ENCODE results near the gene SLC38A11.
"Not testable (repeated sequence)": the region's sequence is repeated elsewhere in the genome, so short reads cannot be mapped to it uniquely, and the experiment has no call there.

Gene SLC38A11

DNA sequence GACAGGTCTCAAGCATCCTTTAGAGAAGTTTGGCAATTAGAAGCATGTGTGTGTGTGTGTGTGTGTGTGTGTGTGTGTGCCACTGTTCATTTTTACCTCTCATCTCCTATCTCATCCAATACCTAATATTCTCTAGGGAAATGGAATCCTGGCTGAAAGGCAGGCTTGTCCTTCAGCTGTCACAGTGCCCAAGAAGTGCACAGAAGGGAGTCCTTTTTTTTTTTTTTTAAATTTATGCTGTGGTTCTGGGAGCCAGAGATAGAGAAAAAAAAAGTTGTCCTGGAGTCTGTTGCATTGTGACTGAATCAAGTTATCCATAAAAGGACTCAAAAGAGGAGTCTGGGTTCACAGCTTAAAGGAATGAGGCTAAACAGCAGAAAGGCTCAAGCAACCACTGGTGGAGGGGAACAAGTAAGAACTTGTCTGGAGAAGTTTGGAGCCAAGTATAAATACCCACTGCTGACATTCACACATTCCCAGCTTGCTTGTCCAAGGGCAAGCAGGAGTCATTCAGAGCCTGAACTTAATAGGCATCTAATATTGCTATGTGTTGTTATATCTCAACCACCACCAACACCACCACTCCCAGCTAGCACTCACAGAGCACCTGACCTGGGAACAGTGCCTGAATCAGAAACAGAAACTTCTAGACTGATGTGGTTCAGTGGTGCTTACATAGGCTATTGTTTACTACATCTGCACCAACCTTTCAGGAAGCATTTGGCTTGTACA lies 36.2 kb upstream of the SLC38A11 start:
- ATAC-seq, result peak; percentile 60

DNA sequence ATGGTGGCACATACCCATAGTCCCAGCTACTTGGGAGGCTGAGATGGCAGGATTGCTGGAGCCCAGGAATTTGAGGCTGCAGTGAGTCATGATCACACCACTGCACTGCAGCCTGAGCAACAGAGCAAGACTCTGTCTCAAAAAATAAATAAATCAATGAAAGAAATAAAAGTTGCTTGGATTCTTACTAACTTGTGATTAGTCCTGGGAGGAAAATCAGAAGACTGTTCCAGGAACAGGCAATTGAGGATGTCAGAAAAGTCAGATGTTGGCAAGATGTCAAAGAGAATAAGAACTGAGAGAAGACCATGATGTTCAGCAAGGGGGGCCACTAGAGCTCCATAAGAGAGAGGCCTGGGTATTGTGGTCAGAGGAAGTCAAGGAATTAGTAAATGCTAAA lies 35.6 kb upstream of the SLC38A11 start:
- ATAC-seq, result peak; percentile 71

DNA sequence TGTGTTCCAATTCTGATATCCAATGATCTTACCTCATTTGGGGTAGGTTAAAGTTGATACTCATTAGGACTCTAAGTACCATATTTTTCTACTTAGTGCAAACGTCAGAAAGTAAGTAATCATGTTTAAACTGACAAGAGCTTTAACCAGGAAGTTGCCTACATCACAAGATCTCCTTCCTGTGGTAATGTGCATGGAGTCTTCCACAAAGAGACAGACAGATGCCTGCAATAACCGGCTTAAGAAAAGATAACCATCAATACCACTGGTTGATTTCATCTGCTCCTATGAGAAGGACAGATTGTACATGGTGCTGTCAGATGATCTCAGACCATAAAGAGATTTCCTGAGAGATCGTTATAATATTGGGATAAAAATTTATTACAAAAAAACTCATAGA lies 33.5 kb upstream of the SLC38A11 start:
- not testable (repeated sequence) for ATAC-seq

DNA sequence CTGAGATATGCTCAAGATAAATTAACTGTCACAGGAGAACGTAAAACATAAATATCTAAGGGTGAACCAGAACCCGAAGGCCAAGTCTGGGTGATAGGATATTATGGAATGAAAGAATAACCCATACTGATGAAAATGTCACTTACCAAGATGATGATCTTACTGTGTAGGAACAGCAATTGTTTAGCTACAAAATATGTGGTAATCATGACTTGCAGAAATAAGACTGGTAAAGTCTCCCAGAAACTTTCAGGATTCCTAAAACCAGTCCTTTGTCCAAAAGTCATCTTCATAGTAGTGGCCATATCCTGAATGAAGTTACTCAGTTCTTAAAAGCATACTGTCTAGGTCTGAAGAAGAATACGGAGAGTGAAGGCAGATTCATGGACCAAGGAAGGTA lies 30.7 kb upstream of the SLC38A11 start:
- ATAC-seq, result not testable (repeated sequence)

DNA sequence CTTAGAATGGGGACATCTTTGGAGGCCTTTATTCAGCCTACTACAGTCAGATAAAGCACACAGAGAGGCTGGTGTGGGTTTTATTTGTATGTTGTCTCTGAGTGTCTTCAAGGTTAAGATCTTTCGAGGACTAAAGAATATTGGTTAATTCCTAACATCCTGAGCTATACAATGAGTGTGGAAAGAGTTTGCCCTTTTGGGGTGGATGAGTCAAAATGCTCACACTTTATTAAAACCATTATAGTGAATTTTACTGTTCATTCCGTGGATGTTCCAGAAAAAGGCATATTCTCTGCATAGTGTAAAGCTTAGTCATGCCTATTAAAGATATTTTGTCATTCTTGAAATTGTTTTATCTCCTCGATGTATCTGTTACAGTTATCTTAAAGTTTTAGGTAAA lies 29.1 kb upstream of the SLC38A11 start:
- TF ChIP-seq RARB (CRISPR knock-in tag; IDR thresholded peaks at IDR 0.05), result no peak
- TF ChIP-seq, protein P1, sequence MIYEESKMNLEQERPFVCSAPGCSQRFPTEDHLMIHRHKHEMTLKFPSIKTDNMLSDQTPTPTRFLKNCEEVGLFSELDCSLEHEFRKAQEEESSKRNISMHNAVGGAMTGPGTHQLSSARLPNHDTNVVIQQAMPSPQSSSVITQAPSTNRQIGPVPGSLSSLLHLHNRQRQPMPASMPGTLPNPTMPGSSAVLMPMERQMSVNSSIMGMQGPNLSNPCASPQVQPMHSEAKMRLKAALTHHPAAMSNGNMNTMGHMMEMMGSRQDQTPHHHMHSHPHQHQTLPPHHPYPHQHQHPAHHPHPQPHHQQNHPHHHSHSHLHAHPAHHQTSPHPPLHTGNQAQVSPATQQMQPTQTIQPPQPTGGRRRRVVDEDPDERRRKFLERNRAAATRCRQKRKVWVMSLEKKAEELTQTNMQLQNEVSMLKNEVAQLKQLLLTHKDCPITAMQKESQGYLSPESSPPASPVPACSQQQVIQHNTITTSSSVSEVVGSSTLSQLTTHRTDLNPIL (CRISPR knock-in tag; IDR thresholded peaks at IDR 0.05; ENCODE audit: low read depth), result no peak
- TF ChIP-seq, protein P2, sequence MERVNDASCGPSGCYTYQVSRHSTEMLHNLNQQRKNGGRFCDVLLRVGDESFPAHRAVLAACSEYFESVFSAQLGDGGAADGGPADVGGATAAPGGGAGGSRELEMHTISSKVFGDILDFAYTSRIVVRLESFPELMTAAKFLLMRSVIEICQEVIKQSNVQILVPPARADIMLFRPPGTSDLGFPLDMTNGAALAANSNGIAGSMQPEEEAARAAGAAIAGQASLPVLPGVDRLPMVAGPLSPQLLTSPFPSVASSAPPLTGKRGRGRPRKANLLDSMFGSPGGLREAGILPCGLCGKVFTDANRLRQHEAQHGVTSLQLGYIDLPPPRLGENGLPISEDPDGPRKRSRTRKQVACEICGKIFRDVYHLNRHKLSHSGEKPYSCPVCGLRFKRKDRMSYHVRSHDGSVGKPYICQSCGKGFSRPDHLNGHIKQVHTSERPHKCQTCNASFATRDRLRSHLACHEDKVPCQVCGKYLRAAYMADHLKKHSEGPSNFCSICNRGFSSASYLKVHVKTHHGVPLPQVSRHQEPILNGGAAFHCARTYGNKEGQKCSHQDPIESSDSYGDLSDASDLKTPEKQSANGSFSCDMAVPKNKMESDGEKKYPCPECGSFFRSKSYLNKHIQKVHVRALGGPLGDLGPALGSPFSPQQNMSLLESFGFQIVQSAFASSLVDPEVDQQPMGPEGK (CRISPR knock-in tag; IDR thresholded peaks at IDR 0.05; ENCODE audit: borderline replicate concordance), result no peak
- no peak for TF ChIP-seq GLIS3 (CRISPR knock-in tag; IDR thresholded peaks at IDR 0.05)
- TF ChIP-seq TOX (CRISPR knock-in tag; IDR thresholded peaks at IDR 0.05; ENCODE audit: borderline replicate concordance), result no peak
- no peak for TF ChIP-seq ARNTL (CRISPR knock-in tag; IDR thresholded peaks at IDR 0.05; ENCODE audit: borderline replicate concordance, low read depth)
- no peak for TF ChIP-seq ZFP3 (CRISPR knock-in tag; IDR thresholded peaks at IDR 0.05)
- TF ChIP-seq, protein P3, sequence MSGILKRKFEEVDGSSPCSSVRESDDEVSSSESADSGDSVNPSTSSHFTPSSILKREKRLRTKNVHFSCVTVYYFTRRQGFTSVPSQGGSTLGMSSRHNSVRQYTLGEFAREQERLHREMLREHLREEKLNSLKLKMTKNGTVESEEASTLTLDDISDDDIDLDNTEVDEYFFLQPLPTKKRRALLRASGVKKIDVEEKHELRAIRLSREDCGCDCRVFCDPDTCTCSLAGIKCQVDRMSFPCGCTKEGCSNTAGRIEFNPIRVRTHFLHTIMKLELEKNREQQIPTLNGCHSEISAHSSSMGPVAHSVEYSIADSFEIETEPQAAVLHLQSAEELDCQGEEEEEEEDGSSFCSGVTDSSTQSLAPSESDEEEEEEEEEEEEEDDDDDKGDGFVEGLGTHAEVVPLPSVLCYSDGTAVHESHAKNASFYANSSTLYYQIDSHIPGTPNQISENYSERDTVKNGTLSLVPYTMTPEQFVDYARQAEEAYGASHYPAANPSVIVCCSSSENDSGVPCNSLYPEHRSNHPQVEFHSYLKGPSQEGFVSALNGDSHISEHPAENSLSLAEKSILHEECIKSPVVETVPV (CRISPR knock-in tag; IDR thresholded peaks at IDR 0.05), result no peak
- TF ChIP-seq BACH2 (CRISPR knock-in tag; IDR thresholded peaks at IDR 0.05; ENCODE audit: borderline replicate concordance), result no peak
- TF ChIP-seq ZNF565 (CRISPR knock-in tag; conservative IDR thresholded peaks at IDR 0.05; ENCODE audit: low read depth), result no peak
- TF ChIP-seq ZNF70 (CRISPR knock-in tag; IDR thresholded peaks at IDR 0.05), result no peak
- no peak for TF ChIP-seq CSDC2 (CRISPR knock-in tag; IDR thresholded peaks at IDR 0.05)
- TF ChIP-seq, protein P4, sequence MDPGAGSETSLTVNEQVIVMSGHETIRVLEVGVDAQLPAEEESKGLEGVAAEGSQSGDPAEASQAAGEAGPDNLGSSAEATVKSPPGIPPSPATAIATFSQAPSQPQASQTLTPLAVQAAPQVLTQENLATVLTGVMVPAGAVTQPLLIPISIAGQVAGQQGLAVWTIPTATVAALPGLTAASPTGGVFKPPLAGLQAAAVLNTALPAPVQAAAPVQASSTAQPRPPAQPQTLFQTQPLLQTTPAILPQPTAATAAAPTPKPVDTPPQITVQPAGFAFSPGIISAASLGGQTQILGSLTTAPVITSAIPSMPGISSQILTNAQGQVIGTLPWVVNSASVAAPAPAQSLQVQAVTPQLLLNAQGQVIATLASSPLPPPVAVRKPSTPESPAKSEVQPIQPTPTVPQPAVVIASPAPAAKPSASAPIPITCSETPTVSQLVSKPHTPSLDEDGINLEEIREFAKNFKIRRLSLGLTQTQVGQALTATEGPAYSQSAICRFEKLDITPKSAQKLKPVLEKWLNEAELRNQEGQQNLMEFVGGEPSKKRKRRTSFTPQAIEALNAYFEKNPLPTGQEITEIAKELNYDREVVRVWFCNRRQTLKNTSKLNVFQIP (CRISPR knock-in tag; IDR thresholded peaks at IDR 0.05; ENCODE audit: borderline replicate concordance, low read depth), result no peak
- ATAC-seq, result peak; percentile 20; the same call in 2 of the 3 replicates

DNA sequence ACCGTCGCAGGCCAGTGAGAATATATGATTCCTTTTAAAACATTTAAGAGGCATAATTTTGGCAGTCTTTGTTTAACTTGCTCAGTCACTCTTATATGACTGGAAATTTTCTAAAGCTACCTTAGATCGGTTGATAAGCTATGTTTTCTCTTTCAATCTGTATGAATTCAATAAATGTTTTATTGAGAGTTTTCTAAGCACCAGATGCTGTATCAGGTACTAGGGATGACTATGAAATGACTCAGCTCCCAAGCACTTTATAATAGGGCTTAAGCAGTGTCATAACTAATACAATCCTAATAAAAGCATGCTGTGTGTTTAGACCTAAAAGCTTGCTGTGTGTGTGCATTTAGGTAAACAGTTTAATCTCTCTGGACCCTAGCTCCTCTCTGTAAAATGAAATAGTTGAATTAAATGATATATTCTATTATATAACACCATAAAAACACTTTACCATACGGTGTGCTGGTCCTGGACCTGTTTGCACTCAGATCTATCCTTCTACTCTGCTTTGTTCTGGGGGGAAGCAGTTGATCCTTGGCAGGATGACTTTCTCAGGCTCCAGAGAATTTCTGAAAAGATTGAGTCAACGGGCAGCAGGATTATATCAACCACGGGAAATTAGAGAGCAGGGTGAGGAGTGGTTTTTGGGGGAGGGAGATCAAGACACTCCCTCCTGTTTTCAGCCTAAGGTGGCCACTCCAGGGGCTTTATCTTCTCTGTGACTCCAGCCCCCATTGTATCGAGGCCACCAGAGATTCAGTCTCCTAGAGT lies 26.1 kb upstream of the SLC38A11 start:
- peak; percentile 92 for ATAC-seq
- no peak for TF ChIP-seq ZNF565 (CRISPR knock-in tag; conservative IDR thresholded peaks at IDR 0.05; ENCODE audit: low read depth)
- peak; percentile 64 for TF ChIP-seq ISL1 (CRISPR knock-in tag; IDR thresholded peaks at IDR 0.05)

DNA sequence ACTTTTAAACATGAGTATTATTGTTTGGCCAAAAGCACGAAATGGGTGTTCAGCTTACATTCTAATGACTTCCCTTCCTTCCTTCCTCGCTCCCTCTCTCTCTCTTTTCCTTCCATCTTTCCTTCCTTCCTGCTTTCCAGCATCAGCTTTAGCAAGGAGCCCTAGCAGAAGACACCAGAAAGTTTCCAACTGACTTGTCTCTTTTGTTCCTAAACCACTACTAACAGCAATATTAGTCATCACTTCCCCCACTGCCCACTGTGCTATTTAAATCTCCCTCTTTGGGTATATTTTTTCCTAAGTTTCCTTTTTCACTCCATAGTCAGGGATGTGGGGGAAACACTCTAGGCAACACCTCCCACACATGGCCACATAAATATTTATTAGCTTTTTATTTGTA lies 25.4 kb upstream of the SLC38A11 start:
- peak; percentile 64 for ATAC-seq

Data from SK-N-SH treated with all-trans-retinoic acid at 6 μM for 48 hours (cell line).